ENCODE results near the gene PBXIP1.

Gene PBXIP1

DNA sequence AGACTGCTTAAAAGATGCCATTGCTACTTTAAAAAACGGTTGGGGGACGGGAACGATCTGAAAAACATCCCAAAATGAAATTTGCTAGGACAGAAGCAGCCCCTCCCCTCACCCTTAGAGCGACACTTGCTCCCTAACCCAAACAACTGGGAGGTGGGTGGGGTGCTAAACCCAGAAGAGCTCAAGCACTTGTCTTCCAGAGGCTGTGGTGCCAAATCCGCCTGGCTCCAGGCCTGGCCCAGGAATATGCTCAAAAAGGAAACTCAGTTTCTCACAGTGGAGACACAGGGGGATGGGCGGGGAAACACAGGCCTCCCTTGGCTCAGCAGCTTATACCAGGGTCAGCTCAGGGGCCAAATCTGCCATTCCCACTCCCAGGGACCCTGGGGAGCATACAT lies 644 bp upstream of the PBXIP1 start:
- DNase-seq (ENCODE audit: low read depth): no peak

- DNase-seq (ENCODE audit: low read depth): peak; percentile 74
Observed at GRCh38 chr1:154955039-154955717, 721 bp downstream of the PBXIP1 start.

DNA sequence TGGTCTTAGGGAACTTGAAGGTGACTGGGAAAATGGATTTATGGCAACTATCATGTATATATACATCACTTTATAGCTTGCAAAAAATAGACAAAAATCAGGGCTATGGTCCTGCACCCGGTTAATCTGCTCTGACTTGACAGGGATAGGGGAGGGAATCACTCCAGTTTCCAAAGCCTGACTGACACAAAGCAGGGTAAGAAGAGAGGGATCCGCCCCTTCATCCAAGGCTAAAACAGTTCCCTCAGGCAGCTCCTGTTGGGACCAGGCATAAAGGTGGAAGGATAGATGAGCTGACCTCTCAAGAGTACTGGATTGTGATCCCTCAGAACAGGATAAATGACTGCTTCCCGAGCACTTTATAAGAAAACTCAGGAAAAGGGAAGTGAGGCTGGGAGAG lies 1.4 kb downstream of the PBXIP1 start:
- no peak for DNase-seq (ENCODE audit: low read depth)

- no peak for DNase-seq (ENCODE audit: low read depth)
Observed at GRCh38 chr1:154953611-154954038, 2.3 kb downstream of the PBXIP1 start.

- no peak for DNase-seq (ENCODE audit: low read depth)
Observed at GRCh38 chr1:154952664-154953063, 3.2 kb downstream of the PBXIP1 start.

- DNase-seq (ENCODE audit: low read depth): no peak
Observed at GRCh38 chr1:154951901-154952657, 3.8 kb downstream of the PBXIP1 start.

GRCh38 chr1:154948079-154948478 lies 7.8 kb downstream of the PBXIP1 start:
- no peak for DNase-seq (ENCODE audit: low read depth)

GRCh38 chr1:154945962-154946850 lies 9.7 kb downstream of the PBXIP1 start:
- no peak for DNase-seq (ENCODE audit: low read depth)

DNA sequence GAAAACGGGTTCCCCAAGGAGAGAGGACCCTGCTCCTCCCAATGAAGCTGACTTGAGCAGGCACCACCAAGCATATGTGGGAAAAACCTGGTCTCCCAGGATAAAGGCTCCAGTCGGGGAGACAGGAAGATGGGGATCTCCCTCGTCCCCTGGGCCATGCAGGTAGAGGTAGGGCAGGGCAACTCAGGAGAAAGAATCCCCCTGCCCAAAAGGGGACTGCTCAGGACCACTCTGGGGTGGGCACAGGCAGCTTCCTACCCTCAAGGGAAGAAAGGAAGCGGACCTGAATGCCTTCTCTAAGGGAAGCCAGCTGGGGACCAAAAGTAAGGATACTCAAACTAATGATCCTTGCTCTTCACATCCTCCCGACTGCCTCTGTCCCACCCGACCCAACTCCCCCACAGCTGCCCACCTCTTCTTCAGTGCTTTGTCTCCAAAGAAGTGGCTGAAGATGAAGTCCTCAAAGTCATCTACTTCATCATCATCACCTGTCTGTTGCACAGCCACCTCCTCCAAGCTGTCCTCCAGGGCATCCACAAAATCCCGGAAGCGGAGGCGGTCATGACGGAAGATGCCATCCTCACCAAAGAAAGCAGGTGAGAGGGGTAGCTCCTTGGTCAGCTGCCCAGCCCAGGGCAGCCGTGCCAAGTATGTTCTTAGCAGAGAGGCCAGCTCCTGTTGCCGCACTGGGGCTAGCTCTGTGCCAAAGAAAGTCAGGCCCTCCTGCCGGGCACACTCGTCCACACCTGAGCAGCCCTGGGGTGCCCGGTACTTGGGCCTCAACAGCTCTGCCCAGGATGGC lies 10.5 kb downstream of the PBXIP1 start:
- DNase-seq (ENCODE audit: low read depth): no peak

GRCh38 chr1:154944401-154945159 lies 11.3 kb downstream of the PBXIP1 start:
- no peak for DNase-seq (ENCODE audit: low read depth)

- DNase-seq (ENCODE audit: low read depth): no peak
Observed at GRCh38 chr1:154943649-154944400, 12.1 kb downstream of the PBXIP1 start.

- DNase-seq (ENCODE audit: low read depth): no peak
Observed at GRCh38 chr1:154941333-154942013, 14.4 kb downstream of the PBXIP1 start.

GRCh38 chr1:154940651-154941194 lies 15.2 kb downstream of the PBXIP1 start:
- DNase-seq (ENCODE audit: low read depth): no peak

DNA sequence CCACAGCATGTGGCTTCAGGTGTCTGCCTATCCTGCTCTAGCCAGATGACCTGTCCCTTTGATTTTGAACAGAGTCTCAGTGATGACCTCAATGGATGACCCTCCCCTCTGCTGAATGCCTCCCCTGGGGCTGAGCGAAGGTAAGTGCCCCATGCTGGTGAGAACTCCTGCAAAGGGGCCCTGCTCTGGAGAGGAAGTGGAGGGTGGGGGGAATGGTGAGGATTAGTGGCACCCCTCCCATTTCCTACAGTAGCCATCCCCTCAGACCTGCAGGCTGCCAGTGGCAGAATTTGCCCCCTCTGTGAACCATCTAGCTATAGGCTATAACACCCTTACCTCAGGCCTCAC lies 15.7 kb downstream of the PBXIP1 start:
- no peak for DNase-seq (ENCODE audit: low read depth)

DNA sequence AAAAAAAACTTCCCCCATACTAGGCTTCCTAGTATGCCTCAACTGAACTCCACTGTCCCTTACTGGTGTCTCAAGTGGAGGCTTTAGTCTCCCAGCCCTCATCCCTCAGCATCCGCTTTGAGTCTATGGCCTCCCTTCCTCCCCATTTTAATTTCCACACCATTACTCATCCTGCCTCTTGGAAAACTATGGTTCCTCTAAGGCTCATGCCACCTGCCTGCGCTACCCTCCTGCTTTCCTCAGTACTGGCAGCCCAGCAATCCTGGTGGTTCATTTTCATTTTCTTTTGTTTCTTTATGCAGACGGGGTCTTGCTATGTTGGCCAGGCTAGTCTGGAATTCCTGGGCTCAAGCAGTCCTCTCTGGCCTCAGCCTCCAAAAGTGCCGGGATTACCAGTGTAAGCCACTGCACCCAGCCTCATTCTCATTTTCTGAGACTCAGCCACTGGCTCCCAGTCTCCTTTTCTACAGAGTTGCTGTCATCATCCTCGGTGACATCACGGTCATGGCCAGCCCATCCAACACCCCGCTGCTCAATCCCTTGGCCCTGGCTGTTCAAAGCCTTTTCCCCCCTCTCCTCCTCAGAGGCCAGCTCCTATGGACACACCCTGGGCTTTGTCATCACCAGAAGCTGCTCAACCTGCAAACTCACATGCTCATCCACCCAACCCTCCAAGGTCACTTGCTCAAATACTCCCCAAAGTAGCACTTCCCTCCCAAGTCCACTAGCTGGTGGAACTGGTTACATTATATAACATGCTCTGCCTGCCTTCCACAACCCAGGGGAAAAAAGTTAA lies 17.1 kb downstream of the PBXIP1 start:
- DNase-seq (ENCODE audit: low read depth): no peak

GRCh38 chr1:154937988-154938386 lies 17.9 kb downstream of the PBXIP1 start:
- no peak for DNase-seq (ENCODE audit: low read depth)

DNA sequence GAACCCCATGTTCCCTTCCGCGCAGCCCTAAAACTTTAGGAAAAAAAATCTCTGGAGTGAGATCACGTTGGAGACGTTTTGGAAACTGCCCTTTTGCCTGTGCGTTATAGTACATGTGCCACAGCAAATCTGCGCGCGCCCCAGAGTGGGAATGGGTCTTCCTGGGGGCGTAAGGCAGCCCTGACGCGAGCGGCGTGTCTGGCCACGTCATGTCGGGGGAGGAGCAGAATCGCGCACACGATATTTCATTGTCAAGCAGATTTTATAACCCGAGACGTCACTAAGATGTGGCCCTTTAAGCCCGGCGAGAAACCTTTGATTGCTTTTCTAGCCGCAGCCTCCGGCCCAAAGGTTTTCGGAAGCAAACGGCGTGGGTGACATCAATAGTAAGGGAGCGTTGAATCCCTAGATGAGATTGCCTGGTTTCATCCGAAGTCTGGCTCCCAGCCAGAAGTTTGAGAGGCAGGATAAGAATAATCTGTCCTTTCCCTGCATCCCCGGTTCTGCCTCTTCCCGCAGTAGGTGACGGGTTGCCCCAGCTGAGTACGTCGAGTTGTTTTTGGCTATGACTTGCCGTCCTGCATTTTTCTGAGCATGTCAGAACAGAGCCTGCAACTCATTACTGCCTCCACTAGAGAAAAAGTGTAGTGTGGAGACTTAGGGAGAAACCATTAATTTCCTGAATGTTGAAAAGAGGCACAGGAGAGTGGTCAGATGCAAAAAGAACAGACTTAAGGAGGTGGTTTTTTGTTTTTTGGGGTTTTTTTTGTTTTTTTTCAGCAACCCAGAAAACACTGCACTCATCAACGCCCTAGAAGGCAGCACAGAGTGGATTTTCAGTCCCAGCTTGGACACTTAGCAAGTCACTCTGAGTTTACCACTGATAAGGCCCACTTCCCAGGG lies 18.6 kb downstream of the PBXIP1 start:
- peak; percentile 80 for DNase-seq (ENCODE audit: low read depth)
